Embryonic facial prominence (tissue), 1 donor: ENCODE data around the gene SENP8.
A peak's percentile ranks its signal among the peaks of the same experiment; 100 is the strongest.

Experiments
- DNase-seq: peaks from one replicate; pipeline ENCODE4 v3.0.0-alpha.2; 2016; ENCODE audit errors: extremely low spot score

SENP8 gene

DNA sequence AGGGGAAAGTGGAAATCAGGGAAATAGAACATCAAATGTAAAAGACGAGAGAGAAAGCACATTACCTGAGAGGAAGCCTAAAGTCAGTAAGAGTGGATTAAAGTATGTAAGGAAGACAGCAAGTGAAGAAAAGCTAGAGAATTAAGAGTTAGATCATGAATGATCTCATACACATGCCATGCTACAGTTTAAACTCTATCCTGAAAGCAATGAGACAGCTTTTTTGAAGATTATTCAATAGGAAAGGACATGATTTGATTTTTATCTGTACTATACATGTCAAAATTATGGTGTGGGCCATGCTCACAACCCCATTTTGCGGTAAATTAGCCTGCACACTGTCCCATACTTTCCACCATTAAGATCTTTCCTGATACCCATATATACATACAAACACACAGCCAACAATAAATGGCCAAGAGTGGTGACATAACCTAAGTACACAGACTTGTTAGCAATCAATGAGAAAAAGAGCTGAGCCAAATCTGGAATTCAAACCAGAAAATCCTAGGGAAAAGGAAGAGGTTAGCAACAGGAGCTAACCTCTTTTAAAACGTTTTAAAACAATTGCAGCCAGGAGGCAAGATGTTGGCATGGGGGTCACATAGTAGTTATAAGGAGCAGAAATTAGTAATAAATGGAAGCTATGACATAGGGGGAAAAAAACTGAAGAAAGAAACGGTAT lies 4.7 kb upstream of the SENP8 start:
- DNase-seq: no peak

DNA sequence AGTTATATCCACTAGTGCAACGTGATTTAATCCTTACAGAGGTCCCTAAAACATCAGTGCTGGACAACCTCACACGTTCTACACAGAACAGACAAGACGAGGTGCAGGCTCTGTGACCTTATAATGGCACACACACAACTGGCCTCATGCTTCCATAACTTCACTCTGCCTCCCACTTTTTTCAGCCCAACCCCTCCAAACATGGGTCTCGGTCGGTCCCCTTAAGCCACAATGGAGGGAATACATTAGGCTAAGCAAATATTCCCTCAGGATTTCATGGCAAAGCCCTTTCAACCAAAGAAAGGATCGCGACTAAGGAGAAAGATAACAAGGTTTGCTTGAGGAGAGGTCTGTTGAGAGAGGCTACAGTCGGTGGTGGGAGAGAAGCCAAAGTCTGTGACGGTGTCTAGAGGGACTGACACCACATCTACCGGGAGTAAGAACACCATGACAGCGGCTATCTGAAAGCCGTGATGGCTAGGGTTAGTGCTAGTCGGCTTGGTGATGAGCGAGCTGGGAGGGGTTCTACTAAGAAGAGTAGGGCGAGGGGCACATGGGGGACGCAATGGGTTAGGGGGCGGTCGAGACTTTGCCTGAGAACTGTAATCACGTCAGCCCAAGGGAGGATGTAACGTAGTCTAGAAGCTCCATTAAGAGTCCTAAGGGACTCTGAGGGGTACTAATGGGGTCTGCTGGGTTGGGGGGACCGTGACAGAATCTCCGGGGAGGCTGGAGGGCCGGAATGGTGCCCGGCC lies 1.3 kb upstream of the SENP8 start:
- DNase-seq: no peak

DNA sequence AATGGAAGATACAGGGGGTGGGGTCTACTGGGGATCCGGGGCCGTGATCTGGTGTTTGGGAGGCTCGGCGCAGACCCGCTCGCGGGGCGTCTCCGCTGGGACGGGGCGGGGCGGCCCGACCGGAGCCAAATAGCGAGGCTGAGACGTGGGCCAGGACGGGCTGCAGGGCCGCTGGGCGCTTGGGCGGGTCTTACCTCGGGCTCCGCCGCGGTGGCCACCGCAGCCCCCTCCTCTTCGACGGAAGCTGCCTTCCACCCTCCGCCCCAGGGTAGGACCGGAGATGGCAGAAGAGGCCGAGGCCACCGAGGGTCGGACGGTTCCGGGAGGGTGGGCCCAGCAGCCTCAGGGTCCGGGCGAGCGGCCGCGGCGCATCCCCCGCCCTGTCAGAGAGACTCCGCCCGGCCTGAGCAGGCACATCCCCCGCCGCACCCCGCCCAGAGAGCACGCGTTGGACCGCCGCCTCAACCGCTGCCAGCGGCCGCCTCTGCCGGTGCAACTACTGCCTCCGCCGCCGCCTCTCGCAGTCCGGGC lies 652 bp upstream of the SENP8 start:
- DNase-seq: peak; percentile 37

DNA sequence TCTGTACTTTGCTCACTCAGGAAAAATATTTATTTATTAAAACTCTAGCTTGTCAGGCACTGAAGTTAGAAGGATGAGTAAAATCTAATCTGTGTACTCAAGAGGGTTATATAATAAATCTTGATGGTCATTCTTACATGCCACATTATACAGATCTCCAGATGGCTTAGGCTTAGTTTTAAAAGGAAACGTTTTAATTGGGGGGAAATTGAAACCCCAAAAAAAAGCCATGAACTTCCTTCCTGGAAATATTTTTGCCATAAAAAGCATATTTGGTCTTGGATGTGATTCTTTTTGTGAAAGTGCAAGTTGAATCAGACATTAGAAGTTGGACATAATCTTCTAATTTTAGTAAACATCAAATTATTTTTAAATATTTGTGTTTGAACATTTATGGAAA lies 6.0 kb downstream of the SENP8 start:
- DNase-seq: no peak

DNA sequence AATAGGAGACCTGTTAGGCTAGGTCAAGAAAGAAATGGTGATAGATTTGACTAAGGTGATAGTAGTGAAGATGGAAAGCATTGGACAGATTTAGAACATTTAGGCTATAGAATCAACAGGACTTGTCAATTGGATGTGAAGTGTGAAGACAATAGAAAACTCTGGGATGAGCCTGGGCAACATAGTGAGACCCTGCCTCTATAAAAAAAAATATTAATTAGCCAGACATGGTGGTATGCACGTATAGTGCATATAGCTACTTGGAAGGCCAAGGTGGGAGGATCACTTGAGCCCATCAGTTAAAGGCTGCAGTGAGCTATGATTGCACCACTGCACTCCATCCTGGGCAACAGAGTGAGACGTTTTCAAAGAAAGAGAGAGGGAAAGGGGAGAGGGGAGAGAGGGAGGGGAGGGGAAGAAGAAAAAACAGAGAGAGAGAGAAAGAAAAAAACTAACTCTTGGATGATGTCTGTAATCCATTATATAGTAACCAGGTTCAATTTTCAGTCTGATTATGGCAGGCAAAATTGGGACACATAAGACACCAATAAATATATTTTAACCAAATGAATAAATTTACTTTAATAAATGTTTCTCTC lies 9.6 kb downstream of the SENP8 start:
- DNase-seq: no peak

DNA sequence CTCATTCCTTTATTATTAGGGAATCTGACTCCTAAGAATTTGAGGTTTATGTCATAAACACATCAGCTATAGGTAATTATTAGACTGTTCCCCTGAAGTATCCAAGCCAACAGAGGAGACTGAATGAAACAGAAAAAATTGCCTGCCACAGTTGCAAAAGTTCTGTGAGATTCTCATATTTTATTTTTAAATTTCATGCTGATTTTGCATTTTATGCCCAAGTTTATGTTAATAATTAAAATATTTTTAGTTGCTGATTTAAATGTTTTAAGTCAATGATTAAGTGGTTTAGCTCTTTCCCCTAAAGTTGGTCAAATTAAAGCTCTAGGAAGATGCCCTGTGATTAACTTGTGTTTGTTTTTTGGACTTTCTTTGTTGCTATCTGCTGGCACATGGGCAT lies 10.2 kb downstream of the SENP8 start:
- DNase-seq: no peak

DNA sequence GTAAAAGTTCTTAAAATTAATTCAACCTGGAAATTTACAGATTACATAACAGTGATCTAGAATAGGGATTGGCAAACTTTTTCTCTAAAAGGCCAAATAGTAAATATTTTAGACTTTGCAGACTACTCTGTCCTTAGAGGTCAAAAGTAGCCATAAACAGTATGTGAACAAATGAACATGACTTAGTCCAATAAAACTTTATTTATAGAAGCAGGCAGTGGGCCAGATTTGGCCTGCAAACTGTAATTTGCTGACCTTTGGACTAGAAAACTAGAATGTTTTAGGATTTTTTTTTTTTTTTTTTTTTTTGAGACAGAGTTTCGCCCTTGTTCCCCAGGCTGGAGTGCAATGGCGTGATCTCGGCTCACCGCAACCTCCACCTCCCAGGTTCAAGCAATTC lies 12.1 kb downstream of the SENP8 start:
- DNase-seq: no peak

DNA sequence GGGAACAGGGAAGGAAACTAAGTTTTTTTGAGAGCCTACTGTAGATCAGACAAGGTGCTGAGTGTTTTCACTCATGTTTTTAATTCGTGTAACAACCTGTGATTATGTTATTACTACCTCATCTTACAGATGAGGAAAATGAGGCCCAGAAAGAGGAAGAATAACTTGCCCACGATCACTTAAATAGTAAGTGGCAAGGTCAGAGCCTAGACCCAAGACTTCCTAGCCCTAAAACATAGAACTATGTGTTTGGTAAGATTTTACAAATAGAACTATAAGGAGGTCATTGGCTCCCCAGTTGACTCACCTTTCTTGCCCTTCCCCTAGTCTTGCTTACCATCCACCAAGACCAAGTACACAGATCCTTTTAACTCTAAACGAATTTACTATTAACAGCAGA lies 13.7 kb downstream of the SENP8 start:
- no peak for DNase-seq

DNA sequence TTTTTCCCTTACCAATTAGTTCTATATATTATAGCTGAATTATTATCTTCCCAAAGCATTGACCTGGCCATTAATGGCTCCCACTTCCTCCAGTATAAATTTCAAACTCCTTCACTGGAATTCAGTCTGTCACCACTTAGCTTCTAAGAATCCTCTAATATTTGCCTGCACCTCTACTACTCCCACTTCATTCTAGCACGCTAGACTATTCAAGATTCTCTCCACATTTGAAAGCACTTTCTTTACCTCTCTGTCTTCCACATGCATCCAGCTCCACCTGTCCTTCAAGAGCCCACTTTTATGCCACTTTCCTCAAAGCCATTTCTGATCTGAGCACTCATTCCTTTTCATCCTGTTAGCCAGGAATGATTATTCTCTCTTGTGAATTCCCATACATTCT lies 15.0 kb downstream of the SENP8 start:
- DNase-seq: no peak

DNA sequence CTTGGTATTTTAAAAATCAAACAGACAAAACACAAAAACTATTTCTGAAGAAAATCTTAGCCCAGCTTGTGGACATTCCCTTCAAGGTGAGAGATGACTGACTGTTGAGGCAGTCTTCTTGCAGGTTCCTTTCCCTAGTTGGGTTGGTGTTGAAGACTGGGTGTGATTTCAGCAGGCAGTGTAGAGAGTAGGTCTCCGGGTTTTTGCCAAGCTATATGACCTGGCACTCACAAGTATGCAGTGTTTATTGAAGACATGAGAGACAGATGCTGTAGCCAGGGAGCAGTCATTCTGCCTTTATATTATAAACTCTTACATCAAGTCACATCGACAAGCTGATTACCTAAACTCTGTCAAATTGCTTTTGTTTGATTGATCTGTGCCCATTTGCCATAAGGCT lies 17.5 kb downstream of the SENP8 start:
- no peak for DNase-seq

DNA sequence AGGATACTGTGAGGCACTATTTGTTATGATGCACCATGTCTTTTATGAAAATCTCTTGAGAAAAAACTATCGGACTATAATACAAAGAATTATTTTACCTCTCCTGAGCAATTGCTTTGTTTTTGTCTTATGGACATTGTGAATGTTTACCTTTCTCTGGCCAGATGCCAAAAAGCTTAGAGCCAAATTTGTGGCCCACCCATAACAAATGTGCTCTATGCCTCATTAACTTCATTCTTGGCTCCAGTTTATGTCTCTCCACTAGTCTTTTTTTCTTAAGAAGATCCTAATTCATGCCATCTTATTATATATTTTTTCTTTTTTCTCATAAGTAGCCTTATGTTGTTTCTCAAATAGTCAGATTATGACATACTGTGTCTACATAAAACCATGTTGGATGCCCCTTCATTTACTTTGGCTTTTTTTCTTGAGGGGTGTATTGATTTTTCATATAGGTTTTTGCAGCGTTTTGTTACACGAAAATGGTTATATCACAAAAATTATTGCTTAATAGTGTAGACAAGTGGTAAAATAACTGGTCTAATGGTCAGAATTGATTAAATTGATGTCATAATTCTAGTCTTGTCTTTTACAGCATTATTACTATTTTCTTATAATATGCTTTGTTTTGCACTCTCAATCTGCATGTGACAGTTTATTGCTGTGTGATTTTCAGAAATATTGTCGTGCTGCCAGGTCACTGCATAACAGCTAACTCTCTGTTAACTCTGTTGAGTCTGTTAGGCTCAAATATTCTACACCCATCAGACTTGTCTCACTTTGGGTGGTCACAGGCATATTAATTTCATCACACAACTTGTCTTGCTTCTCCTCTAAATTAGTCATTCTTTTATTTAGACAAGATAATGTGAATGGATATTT lies 18.2 kb downstream of the SENP8 start:
- no peak for DNase-seq

DNA sequence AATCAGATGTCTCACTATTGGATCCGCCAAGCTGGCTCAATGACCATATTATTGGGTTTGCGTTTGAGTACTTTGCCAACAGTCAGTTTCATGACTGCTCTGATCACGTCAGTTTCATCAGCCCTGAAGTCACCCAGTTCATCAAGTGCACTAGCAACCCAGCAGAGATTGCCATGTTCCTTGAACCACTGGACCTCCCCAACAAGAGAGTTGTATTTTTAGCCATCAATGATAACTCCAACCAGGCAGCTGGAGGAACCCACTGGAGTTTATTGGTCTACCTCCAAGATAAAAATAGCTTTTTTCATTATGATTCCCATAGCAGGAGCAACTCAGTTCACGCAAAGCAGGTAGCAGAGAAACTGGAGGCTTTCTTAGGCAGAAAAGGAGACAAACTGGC lies 21.5 kb downstream of the SENP8 start:
- no peak for DNase-seq

DNA sequence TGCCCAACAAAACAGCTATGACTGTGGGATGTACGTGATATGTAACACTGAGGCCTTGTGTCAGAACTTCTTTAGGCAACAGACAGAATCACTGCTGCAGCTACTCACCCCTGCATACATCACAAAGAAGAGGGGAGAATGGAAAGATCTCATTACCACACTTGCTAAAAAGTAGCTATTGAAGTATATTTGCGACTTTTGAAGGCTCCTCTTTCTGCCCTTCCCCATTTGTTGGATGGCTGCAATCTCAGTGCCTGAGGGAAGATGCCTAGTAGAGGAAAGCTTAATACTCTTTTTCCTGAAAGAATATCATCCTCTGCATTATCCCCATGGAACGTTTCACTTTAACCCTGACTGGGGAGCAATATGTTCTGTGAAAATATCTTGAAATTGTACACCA lies 21.9 kb downstream of the SENP8 start:
- DNase-seq: no peak

DNA sequence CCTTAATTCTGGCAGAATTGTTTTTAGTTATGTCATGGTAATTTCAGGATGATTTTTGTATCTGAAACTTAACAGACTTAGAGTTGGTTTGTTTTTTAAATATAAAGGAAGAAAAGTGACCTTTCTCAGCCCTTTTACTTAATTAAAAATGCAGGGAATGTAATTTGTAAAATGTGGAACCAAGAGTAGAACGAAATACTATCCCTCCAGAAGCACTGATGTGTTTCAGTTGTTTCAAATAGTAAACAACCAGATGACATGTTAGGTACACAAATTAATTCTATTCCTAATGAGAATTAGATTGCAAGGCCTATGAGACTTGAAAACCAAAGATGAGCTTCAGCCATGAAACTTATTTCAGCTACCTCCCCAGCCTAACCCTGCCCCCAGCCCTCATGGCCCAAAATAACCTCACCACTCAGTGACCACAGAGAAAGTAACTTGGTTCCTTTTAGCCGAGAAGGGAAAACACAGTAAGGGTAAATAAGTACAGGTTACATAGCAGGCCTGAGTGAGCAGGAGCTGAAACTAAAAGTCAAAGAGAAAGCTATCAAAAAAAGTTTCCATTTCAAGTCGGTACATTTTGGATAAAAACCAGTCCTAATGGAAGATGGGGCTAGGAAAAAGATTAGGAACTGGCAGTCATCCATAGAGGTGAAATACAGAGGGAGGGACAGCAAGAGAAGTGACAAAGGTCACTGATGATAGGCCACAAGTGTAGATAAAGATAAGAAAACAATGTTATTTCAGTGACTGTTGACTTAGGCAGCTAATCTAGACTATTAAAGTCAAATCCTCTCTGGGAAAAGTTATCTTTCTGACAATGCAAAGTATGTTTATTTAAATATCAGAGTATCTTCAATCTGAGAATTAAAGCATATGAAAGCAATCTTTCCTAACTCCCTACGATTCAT lies 23.2 kb downstream of the SENP8 start:
- no peak for DNase-seq

DNA sequence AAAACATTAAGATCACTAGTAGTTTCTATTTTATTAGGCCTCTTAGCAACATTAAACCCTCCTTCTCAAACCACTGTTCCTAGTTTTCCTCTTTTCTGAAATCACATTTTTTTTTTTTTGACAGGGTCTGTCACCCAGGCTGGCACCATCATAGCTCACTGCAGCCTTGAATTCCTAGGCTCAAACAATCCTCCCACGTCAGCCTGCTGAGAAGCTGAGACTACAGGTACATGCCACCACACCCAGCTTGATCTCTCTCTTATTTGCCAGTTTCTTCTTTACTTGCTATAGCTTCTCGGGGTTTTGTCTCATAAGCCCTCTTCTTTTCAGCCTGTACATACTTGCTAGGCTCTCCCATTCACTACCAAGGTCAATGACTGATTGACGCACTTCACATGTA lies 28.0 kb downstream of the SENP8 start:
- DNase-seq: no peak

DNA sequence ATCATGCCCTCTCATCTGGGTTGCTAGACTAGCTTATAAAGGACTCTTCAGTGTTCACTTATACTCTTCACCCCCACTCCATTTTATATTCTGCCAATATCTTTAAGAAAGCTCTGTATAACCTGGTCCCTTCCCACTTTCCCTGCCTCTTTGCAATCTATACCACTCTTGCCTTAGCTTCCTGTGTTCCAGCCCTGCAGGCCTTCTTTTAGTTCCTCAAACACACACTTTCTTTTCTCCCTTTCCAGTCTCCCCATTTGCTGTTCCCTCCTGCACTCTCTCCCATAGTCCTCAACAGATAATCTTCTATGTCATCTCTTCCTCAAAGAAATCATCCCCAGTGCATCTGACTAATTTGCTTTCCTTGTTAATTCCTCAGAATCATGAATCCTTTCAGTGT lies 28.7 kb downstream of the SENP8 start:
- no peak for DNase-seq

DNA sequence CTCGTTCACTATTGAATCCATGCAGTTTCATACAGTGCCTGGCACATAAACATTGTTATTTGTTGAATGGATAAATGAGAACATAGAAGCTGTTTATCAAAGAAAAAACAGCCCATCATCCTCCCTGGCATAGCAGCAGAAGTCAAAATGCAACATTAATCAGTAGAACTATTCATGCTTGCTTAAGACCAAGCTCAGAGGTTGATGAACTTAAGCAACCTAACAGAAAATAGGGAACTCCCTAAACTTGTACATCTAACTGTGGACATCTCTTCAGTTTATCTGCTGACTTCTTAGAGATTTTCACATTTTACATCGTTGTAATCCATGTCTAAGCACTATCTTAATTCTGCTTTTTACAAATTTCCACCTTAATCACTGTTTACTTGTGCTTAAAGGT lies 29.2 kb downstream of the SENP8 start:
- no peak for DNase-seq

DNA sequence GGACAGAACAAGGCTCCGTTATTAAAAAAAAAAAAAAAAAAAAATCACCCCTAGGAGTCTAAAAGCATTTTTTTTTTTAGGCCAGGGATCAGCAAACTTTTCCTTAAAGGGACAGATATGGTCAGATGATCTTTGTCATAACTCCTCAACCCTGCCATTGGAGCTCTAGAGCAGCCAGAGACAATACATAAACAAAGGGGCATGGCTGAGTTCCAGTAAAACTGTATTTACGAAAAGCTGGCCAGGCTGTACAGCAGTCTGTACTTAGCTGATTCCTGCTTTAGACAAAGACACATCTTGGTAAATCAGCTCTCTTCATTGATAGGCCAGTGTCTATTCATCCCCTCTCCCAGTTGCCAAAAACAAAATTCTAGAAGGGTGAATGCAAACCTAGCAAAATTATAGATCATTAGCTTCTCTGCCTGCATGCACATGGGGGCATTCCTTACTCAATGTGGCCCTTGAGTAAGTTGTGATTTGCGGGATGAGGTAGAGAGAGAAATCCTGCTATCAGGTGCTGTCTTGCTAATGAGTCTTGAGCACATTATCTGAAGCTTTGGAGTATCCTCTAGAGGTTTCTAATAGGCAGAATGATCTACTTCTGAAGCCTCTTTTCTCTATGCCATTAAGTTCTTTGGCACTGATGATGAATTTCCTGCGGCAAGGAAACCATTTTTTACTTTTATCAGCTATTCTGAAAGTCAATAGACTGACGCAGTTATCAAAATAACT lies 35.2 kb downstream of the SENP8 start:
- DNase-seq: no peak

DNA sequence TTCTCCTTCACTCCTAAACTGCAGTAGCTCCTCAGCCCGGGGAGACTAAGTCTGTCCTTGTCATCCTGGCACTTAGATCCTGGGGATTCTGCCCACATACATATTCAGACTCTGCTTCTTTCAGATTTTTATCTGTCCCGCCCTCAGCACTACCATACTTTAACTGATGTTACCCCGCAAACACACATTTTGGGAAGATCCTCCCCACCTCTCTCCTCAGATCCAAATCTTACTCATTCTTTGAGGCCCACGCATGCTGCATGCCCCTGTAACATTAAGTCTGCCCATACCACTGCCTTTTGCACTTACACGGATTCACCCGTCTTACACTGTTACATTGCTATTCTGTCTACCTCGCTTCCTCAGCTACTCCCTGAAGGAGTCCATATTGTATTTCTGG lies 36.1 kb downstream of the SENP8 start:
- DNase-seq: no peak

DNA sequence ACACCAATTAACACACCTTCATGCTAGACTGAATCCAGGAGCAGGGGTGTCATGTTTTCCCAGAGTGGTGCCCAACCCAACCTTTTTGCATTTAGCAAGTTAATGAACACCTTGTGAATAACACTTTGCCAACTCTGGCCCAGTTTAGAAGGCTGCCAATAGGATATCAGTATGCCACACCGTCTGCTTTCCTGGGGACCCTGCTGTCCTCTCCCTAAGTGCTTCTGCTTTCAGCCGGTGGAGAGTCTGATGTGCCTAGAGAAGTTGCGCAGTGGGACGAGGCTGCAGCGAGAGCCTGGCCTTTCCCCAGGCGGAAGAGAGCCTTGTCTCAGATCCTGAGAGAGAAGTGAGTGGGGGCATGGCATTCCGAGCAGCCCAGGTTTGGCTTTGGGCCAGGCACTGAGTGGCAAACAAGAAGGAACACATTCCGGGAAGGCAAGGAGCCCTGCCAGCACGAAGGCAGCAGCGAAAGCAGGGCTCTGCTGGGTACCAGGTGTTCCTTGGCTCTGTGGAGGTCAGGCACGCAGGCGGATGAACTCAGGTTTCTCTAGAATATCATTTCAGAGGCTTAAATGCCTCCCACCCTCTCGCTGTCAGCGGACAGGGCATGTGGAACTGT lies 36.9 kb downstream of the SENP8 start:
- peak; percentile 67 for DNase-seq
